ENCODE measurements around the gene ZFP42.
"Not testable (repeated sequence)": the region's sequence is repeated elsewhere in the genome, so short reads cannot be mapped to it uniquely, and the experiment has no call there.

ZFP42 gene

DNA sequence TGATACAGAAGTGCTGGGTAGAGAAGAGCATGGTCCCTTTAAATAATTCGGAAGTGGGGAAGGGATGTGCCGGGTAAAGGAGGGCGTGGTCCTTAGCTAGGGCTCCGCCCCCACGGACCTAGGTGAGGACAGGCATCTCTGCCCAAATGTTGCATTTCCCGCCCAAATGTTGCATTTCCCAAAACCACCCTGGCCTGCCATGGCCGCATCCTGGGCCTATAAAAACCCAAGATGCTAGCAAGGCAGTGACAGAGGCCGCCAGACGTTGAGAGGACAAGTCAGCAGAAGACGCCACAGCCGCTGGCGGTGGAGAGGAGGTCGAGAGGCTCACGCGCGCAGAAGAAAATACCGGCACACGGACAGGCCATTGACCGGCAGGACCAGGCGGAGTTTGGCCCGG is 46.1 kb downstream of the ZFP42 start:
- ATAC-seq, result no peak
- Mint-ChIP-seq H3K27ac (no peak overlapping the region), H3K4me3 (no peak overlapping the region), H3K27me3 (no peaks in the 10 kb centered on the region), H3K4me1 (no peaks in the 10 kb centered on the region), H3K36me3 (no peaks in the 10 kb centered on the region), H3K9me3 (peaks cover 3% of the 10 kb centered on the region)

DNA sequence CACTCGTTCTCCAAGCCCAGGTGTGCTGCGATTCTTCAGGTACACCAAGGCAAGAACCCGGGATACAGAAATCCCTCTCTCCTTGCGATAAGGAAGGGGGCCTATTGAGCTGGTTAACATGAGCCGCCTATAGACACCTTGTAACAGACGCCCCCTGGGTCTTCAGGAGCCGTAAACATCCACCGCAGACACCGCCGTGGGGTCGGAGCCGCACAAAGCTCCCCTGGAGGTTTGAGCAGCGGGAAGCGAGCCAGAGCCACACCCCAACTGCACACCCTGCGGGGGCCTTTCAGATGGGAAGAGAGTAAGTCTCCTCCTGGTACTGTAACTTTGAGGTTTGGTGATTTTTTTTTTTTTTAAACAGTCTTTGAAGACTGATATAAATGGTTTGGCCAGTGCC is 46.6 kb downstream of the ZFP42 start:
- Mint-ChIP-seq H3K4me3 (no peak overlapping the region), H3K36me3 (no peaks in the 10 kb centered on the region), H3K27ac (no peak overlapping the region), H3K4me1 (no peaks in the 10 kb centered on the region), H3K27me3 (no peaks in the 10 kb centered on the region), H3K9me3 (peaks cover 3% of the 10 kb centered on the region)
- ATAC-seq, result no peak

DNA sequence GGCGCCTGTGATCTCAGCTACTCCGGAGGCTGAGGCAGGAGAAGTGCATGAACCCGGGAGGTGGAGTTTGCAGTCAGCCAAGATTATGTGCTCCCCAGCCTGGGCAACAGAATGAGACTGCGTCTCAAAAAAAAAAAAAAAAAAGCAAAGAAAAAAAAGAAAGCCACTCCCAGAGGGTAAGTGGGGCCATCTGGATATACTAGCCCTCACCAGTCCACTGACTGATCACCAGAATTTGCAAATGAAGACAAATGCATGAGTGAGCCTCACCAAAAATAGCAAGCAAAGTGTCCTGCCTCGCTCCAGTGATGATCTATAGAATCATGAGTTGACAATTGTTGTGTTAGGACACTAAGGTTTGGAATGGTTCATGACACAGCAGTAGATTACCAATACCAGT is 47.6 kb downstream of the ZFP42 start:
- Mint-ChIP-seq H3K4me1 (no peaks in the 10 kb centered on the region), H3K27ac (no peak overlapping the region), H3K27me3 (no peaks in the 10 kb centered on the region), H3K4me3 (no peak overlapping the region), H3K36me3 (no peaks in the 10 kb centered on the region), H3K9me3 (peaks cover 3% of the 10 kb centered on the region)
- no peak for ATAC-seq

DNA sequence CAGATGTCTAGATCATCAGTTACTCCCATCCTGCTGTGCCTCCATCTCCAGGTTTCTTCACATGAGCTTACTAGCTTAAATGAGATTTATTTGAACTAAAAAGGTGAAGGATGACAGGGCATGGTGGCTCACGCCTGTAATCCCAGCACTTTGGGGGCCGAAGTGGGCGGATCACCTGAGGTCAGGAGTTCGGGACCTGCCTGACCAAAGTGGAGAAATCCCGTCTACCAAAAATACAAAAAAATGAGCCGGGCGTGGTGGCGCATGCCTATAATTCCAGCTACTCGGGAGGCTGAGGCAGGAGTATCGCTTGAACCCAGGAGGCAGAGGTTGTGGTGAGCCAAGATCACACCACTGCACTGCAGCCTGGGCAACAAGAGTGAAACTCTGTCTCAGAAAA is 49.9 kb downstream of the ZFP42 start:
- not testable (repeated sequence) for H3K9me3 Mint-ChIP-seq, H3K27ac Mint-ChIP-seq, ATAC-seq, H3K4me3 Mint-ChIP-seq, H3K36me3 Mint-ChIP-seq, H3K27me3 Mint-ChIP-seq, H3K4me1 Mint-ChIP-seq

DNA sequence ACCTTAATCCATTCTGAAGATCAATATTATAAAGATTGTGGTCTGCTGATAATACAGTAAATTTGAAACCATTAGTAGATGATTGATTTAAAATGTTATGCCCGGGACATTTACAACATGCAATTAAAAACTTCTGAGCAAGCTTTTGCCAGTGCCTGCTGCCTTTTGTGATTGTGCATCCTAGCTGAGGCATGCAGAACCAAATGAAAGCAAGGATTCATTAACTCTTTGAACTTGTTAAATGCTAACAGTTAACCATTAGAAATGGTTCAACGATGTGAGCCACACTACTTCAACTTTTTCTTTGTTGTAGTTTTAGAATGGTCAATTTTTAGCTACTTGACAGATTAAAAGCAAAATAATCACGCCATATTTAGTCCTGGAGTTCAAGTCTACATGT is 51.1 kb downstream of the ZFP42 start:
- Mint-ChIP-seq H3K27ac (no peak overlapping the region), H3K9me3 (peaks cover 6% of the 10 kb centered on the region), H3K4me3 (no peak overlapping the region)

DNA sequence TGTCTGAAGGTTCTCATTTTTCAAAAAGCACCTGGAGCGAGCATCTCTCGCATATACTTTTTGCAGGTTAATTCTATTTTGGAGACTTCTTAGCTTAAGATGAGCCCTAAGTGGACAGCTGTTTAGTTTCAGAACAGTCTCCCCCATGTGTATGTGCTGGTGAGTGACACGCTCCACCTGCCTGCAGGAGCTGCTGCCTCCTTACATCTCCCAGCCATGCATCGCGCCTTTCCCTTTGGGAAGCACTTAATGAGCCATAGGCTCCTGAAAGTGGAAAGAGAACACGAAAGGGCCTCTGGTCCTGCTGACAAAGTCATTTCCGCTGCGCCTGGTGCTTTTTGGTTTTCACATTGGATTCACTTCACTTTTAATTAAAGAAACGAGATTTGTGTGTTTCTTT is 57.7 kb downstream of the ZFP42 start:
- ATAC-seq, result no peak
- peaks cover 10% of the 10 kb centered on the region for H3K9me3 Mint-ChIP-seq
- no peak overlapping the region for H3K4me3 Mint-ChIP-seq
- no peaks in the 10 kb centered on the region for H3K4me1 Mint-ChIP-seq
- no peak overlapping the region for H3K27ac Mint-ChIP-seq
- H3K36me3 Mint-ChIP-seq, result no peaks in the 10 kb centered on the region
- H3K27me3 Mint-ChIP-seq, result no peaks in the 10 kb centered on the region

More for the DNA sequence above, 51.1 kb downstream of the ZFP42 start:
- no peak for ATAC-seq
- no peaks in the 10 kb centered on the region for H3K27me3 Mint-ChIP-seq
- no peaks in the 10 kb centered on the region for H3K36me3 Mint-ChIP-seq
- H3K4me1 Mint-ChIP-seq, result no peaks in the 10 kb centered on the region

Measured in stimulated activated memory B cell treated with anti-CD40 and anti-IgM and Interleukin-4, amounts not matched to agents 10 μg/mL and 1 μg/mL and 100 μg/mL, for 72 hours (primary cell).